ENCODE data around the gene SPEF1.

The SPEF1 gene

GRCh38 chr20:3787324-3788014, 6.2 kb upstream of the SPEF1 start:
- H3K4me2 ChIP-seq (ENCODE audit: insufficient read depth, low read length, poor library complexity, severe bottlenecking): no peak overlapping the region
- peak overlapping the region; percentile 27 for H2AFZ ChIP-seq (ENCODE audit: low read length)
- H2BK120ac ChIP-seq (ENCODE audit: low read depth, low read length): no peak overlapping the region
- peaks cover 0 to 1% (median 0%) of the 10 kb centered on the region in 3 experiments for H3K27me3 ChIP-seq (ENCODE audit: control insufficient read depth in 3 of 3, insufficient read depth in 3 of 3, low read depth in 1 of 3, low read length in 3 of 3)
- no peak overlapping the region for H2AK5ac ChIP-seq (ENCODE audit: low read depth, low read length)
- H3K14ac ChIP-seq (ENCODE audit: low read length): no peak overlapping the region
- H3K18ac ChIP-seq (ENCODE audit: low read length): no peak overlapping the region
- H3K9ac ChIP-seq (ENCODE audit: low read depth, low read length, poor library complexity): no peak overlapping the region
- H3K79me1 ChIP-seq (ENCODE audit: low read depth, low read length): peaks cover 11% of the 10 kb centered on the region
- H4K91ac ChIP-seq (ENCODE audit: low read depth, low read length, poor library complexity): no peak overlapping the region
- H3K4me1 ChIP-seq (ENCODE audit: control insufficient read depth in 2 of 2, insufficient read depth in 1 of 2, low read depth in 1 of 2, low read length in 2 of 2): peaks cover 0 to 14% of the 10 kb centered on the region in 2 donors
- no peak overlapping the region for H3K23ac ChIP-seq (ENCODE audit: low read depth, low read length, poor library complexity)
- no peaks in the 10 kb centered on the region for H3K9me3 ChIP-seq (replicated peaks in 1 of 2; ENCODE audit: control insufficient read depth in 2 of 2, insufficient read depth in 1 of 2, low read depth in 1 of 2, low read length in 2 of 2)
- WGBS, 2 donors (ENCODE audit: extremely low coverage in 2 of 2, insufficient read length in 2 of 2, insufficient replicate concordance in 1 of 2): no CpG with 5 or more reads among the region's 5 CpGs
- peak overlapping the region in 1 of 2 donors; percentile 13 for H3K4me3 ChIP-seq (ENCODE audit: low read length in 2 of 2)
- H3K4ac ChIP-seq (ENCODE audit: low read length): no peak overlapping the region
- H2BK15ac ChIP-seq (ENCODE audit: low read length): no peak overlapping the region
- no peak overlapping the region for H2BK5ac ChIP-seq (ENCODE audit: low read length)
- no peak for DNase-seq (ENCODE audit: low spot score)
- H3K27ac ChIP-seq (replicated peaks; ENCODE audit: low read length): no peak overlapping the region
- H4K8ac ChIP-seq (ENCODE audit: low read depth, low read length): no peak overlapping the region
- H2BK12ac ChIP-seq (ENCODE audit: low read length): no peak overlapping the region
- peaks cover 0 to 4% of the 10 kb centered on the region in 2 donors for H3K36me3 ChIP-seq (replicated peaks in 1 of 2; ENCODE audit: control insufficient read depth in 2 of 2, insufficient read depth in 2 of 2, low read length in 2 of 2)

- peak; percentile 87 for DNase-seq (ENCODE audit: low spot score)
- Histone ChIP-seq H3K4me1 (ENCODE audit: control insufficient read depth in 2 of 2, insufficient read depth in 1 of 2, low read depth in 1 of 2, low read length in 2 of 2) (peaks cover 0 to 14% of the 10 kb centered on the region in 2 donors), H2BK5ac (ENCODE audit: low read length) (peak within 1 kb of the TSS; percentile 89), H2BK120ac (ENCODE audit: low read depth, low read length) (no peak within 1 kb of the TSS), H3K27me3 (ENCODE audit: control insufficient read depth in 3 of 3, insufficient read depth in 3 of 3, low read depth in 1 of 3, low read length in 3 of 3) (peaks cover 0 to 1% (median 0%) of the 10 kb centered on the region in 3 experiments), H3K9me3 (replicated peaks in 1 of 2; ENCODE audit: control insufficient read depth in 2 of 2, insufficient read depth in 1 of 2, low read depth in 1 of 2, low read length in 2 of 2) (no peaks in the 10 kb centered on the region), H3K36me3 (replicated peaks in 1 of 2; ENCODE audit: control insufficient read depth in 2 of 2, insufficient read depth in 2 of 2, low read length in 2 of 2) (peaks cover 0 to 4% of the 10 kb centered on the region in 2 donors), H2AK5ac (ENCODE audit: low read depth, low read length) (peak within 1 kb of the TSS; percentile 88), H3K4me2 (ENCODE audit: insufficient read depth, low read length, poor library complexity, severe bottlenecking) (peak within 1 kb of the TSS; percentile 94), H4K8ac (ENCODE audit: low read depth, low read length) (no peak within 1 kb of the TSS), H2AFZ (ENCODE audit: low read length) (peak within 1 kb of the TSS; percentile 41), H4K91ac (ENCODE audit: low read depth, low read length, poor library complexity) (peak within 1 kb of the TSS; percentile 83), H3K18ac (ENCODE audit: low read length) (peak within 1 kb of the TSS; percentile 98), H2BK15ac (ENCODE audit: low read length) (peak within 1 kb of the TSS; percentile 71), H2BK12ac (ENCODE audit: low read length) (peak within 1 kb of the TSS; percentile 35), H3K9ac (ENCODE audit: low read depth, low read length, poor library complexity) (peak within 1 kb of the TSS; percentile 98), H3K23ac (ENCODE audit: low read depth, low read length, poor library complexity) (peak within 1 kb of the TSS; percentile 99), H3K27ac (replicated peaks; ENCODE audit: low read length) (no peak within 1 kb of the TSS), H3K14ac (ENCODE audit: low read length) (peak within 1 kb of the TSS; percentile 100), H3K4ac (ENCODE audit: low read length) (peak within 1 kb of the TSS; percentile 97), H3K79me1 (ENCODE audit: low read depth, low read length) (peaks cover 11% of the 10 kb centered on the region), H3K4me3 (ENCODE audit: low read length in 2 of 2) (peak within 1 kb of the TSS; percentile 44 to 88)
- no CpG with 5 or more reads among the region's 70 CpGs for WGBS, 2 donors (ENCODE audit: extremely low coverage in 2 of 2, insufficient read length in 2 of 2, insufficient replicate concordance in 1 of 2)
Observed at GRCh38 chr20:3786665-3787323, 5.5 kb upstream of the SPEF1 start, which contains the start of gene CENPB. CENPB (minus strand) TSS chr20:3786740; CDS start chr20:3786483, 257 bp downstream.

- Histone ChIP-seq H3K4ac (ENCODE audit: low read length) (peak overlapping the region; percentile 97), H3K9ac (ENCODE audit: low read depth, low read length, poor library complexity) (peak overlapping the region; percentile 98), H3K23ac (ENCODE audit: low read depth, low read length, poor library complexity) (peak overlapping the region; percentile 99), H2AK5ac (ENCODE audit: low read depth, low read length) (peak overlapping the region; percentile 88), H3K27me3 (ENCODE audit: control insufficient read depth in 3 of 3, insufficient read depth in 3 of 3, low read depth in 1 of 3, low read length in 3 of 3) (peaks cover 0 to 1% (median 0%) of the 10 kb centered on the region in 3 experiments), H3K4me2 (ENCODE audit: insufficient read depth, low read length, poor library complexity, severe bottlenecking) (peak overlapping the region; percentile 94), H3K14ac (ENCODE audit: low read length) (peak overlapping the region; percentile 100), H4K8ac (ENCODE audit: low read depth, low read length) (no peak overlapping the region), H3K9me3 (replicated peaks in 1 of 2; ENCODE audit: control insufficient read depth in 2 of 2, insufficient read depth in 1 of 2, low read depth in 1 of 2, low read length in 2 of 2) (no peaks in the 10 kb centered on the region), H2BK15ac (ENCODE audit: low read length) (peak overlapping the region; percentile 71), H4K91ac (ENCODE audit: low read depth, low read length, poor library complexity) (peak overlapping the region; percentile 83), H2AFZ (ENCODE audit: low read length) (peak overlapping the region; percentile 41), H3K79me1 (ENCODE audit: low read depth, low read length) (peaks cover 11% of the 10 kb centered on the region), H3K27ac (replicated peaks; ENCODE audit: low read length) (no peak overlapping the region), H3K36me3 (replicated peaks in 1 of 2; ENCODE audit: control insufficient read depth in 2 of 2, insufficient read depth in 2 of 2, low read length in 2 of 2) (peaks cover 0 to 4% of the 10 kb centered on the region in 2 donors), H2BK12ac (ENCODE audit: low read length) (peak overlapping the region; percentile 35), H3K4me1 (ENCODE audit: control insufficient read depth in 2 of 2, insufficient read depth in 1 of 2, low read depth in 1 of 2, low read length in 2 of 2) (peaks cover 0 to 15% of the 10 kb centered on the region in 2 donors), H2BK5ac (ENCODE audit: low read length) (peak overlapping the region; percentile 89), H3K18ac (ENCODE audit: low read length) (peak overlapping the region; percentile 98), H2BK120ac (ENCODE audit: low read depth, low read length) (no peak overlapping the region), H3K4me3 (ENCODE audit: low read length in 2 of 2) (peak overlapping the region; percentile 44 to 88)
- WGBS, 2 donors (ENCODE audit: extremely low coverage in 2 of 2, insufficient read length in 2 of 2, insufficient replicate concordance in 1 of 2): no CpG with 5 or more reads among the region's 35 CpGs
- no peak for DNase-seq (ENCODE audit: low spot score)
Observed at GRCh38 chr20:3786126-3786484, 4.9 kb upstream of the SPEF1 start.
